ENCODE results near the gene SGTA. TPM values are rescaled to one million over a fixed set of nuclear protein-coding genes. Genes with fewer than 3 reads are reported as not detected.

The SGTA gene
- total RNA-seq, 1 donor from 2014 or later: 64.4 TPM

- Mint-ChIP-seq H3K4me1 (ENCODE audit: unreplicated experiment) (no peaks in the 10 kb centered on the region), H3K27me3 (no peaks in the 10 kb centered on the region), H3K36me3 (peaks cover 3% of the 10 kb centered on the region), H3K27ac (no peak overlapping the region), H3K9me3 (no peaks in the 10 kb centered on the region), H3K4me3 (no peak overlapping the region)
- TF ChIP-seq CTCF (conservative IDR thresholded peaks at IDR 0.05): no peak
- DNase-seq (ENCODE audit: extremely low spot score, unreplicated experiment): no peak
These were observed 28.2 kb upstream of the SGTA start for GRCh38 chr19:2811221-2811722.

GRCh38 chr19:2810141-2811091 lies 27.3 kb upstream of the SGTA start:
- Mint-ChIP-seq H3K36me3 (peaks cover 3% of the 10 kb centered on the region), H3K4me1 (ENCODE audit: unreplicated experiment) (no peaks in the 10 kb centered on the region), H3K4me3 (no peak overlapping the region), H3K9me3 (no peaks in the 10 kb centered on the region), H3K27me3 (no peaks in the 10 kb centered on the region), H3K27ac (no peak overlapping the region)
- TF ChIP-seq CTCF (conservative IDR thresholded peaks at IDR 0.05): no peak
- no peak for DNase-seq (ENCODE audit: extremely low spot score, unreplicated experiment)

GRCh38 chr19:2809387-2810140 lies 26.5 kb upstream of the SGTA start:
- Mint-ChIP-seq H3K36me3 (peaks cover 3% of the 10 kb centered on the region), H3K27ac (no peak overlapping the region), H3K9me3 (no peaks in the 10 kb centered on the region)

GRCh38 chr19:2808129-2808941 lies 25.3 kb upstream of the SGTA start:
- DNase-seq (ENCODE audit: extremely low spot score, unreplicated experiment): no peak
- Mint-ChIP-seq H3K27ac (no peak overlapping the region), H3K4me1 (ENCODE audit: unreplicated experiment) (no peaks in the 10 kb centered on the region), H3K36me3 (peaks cover 3% of the 10 kb centered on the region), H3K27me3 (no peaks in the 10 kb centered on the region), H3K4me3 (no peak overlapping the region), H3K9me3 (no peaks in the 10 kb centered on the region)
- TF ChIP-seq CTCF (conservative IDR thresholded peaks at IDR 0.05): no peak

More at GRCh38 chr19:2809387-2810140, 26.5 kb upstream of the SGTA start:
- Mint-ChIP-seq H3K4me3 (no peak overlapping the region), H3K27me3 (no peaks in the 10 kb centered on the region), H3K4me1 (ENCODE audit: unreplicated experiment) (no peaks in the 10 kb centered on the region)
- no peak for DNase-seq (ENCODE audit: extremely low spot score, unreplicated experiment)
- TF ChIP-seq CTCF (conservative IDR thresholded peaks at IDR 0.05): no peak
